SU-DHL-6 (cell line): ENCODE results near the gene KDM7A.
"Not testable (repeated sequence)": the region's sequence is repeated elsewhere in the genome, so short reads cannot be mapped to it uniquely, and the experiment has no call there.

ENCODE experiments used
- H2AFZ ChIP-seq: fragments of 200-600 bp; sonication (generic); 2 replicates; pipeline ENCODE4 v1.6.1; 2014; ENCODE audit warnings: low read depth, mild to moderate bottlenecking, moderate library complexity, mixed read lengths, antibody characterized with exemption, low read length; ENCODE audit not compliant: severe bottlenecking
- H3F3A ChIP-seq: fragments of 200-600 bp; shearing (Covaris generic); 2 replicates; pipeline ENCODE4 v1.6.0; 2016; ENCODE audit warnings: antibody characterized with exemption, mild to moderate bottlenecking; ENCODE audit not compliant: insufficient read depth
- H3K27ac ChIP-seq: fragments of 200-600 bp; sonication (generic); 2 replicates; pipeline ENCODE4 v1.5.1; 2016; ENCODE audit warnings: low read depth, mild to moderate bottlenecking, low read length, moderate library complexity, mixed read lengths
- H3K27me3 ChIP-seq: fragments of 200-600 bp; sonication (generic), shearing (Covaris generic); 2 replicates; pipeline ENCODE4 v1.6.0; 2014; ENCODE audit warnings: mild to moderate bottlenecking, low read length
- H3K36me3 ChIP-seq: fragments of 200-600 bp; sonication (generic); 2 replicates; pipeline ENCODE4 v1.6.1; 2014; ENCODE audit warnings: mild to moderate bottlenecking, low read length, mixed read lengths
- H3K4me2 ChIP-seq: fragments of 300-600, 200-600 bp; shearing (Covaris generic), sonication (generic); 2 replicates; pipeline ENCODE4 v1.6.0; 2014; ENCODE audit warnings: low read length, low read depth, mild to moderate bottlenecking; ENCODE audit not compliant: poor library complexity, severe bottlenecking
- H3K4me3 ChIP-seq: fragments of 200-600 bp; sonication (generic); 2 replicates; pipeline ENCODE4 v1.5.1; 2014; ENCODE audit warnings: antibody characterized with exemption, low read length, mild to moderate bottlenecking, mixed read lengths; ENCODE audit not compliant: insufficient read depth, poor library complexity, severe bottlenecking
- H3K79me2 ChIP-seq: fragments of 200-600 bp; sonication (generic); 2 replicates; pipeline ENCODE4 v1.6.1; 2014; ENCODE audit warnings: mild to moderate bottlenecking, low read length, moderate library complexity; ENCODE audit not compliant: insufficient read depth
- H3K9ac ChIP-seq: fragments of 200-600 bp; sonication (generic); 2 replicates; pipeline ENCODE4 v1.7.0; 2014; ENCODE audit warnings: mild to moderate bottlenecking, low read length
- H3K9me2 ChIP-seq: fragments of 200-600 bp; sonication (generic); replicated peaks from 2 replicates; pipeline ENCODE4 v1.6.1; 2014; ENCODE audit warnings: low read length; ENCODE audit not compliant: insufficient read depth
- H3K9me3 ChIP-seq: fragments of 200-600 bp; sonication (generic); 2 replicates; pipeline ENCODE4 v1.6.1; 2014; ENCODE audit warnings: low read length, mixed read lengths; ENCODE audit not compliant: insufficient read depth
- H4K20me1 ChIP-seq: fragments of 200-600 bp; sonication (generic); 2 replicates; pipeline ENCODE4 v1.6.1; 2014; ENCODE audit warnings: low read depth, mild to moderate bottlenecking, antibody characterized with exemption, low read length, moderate library complexity, mixed read lengths
- CTCF ChIP-seq: fragments of 200-600 bp; sonication (generic); IDR thresholded peaks from one replicate; pipeline ENCODE4 v1.5.1; 2017; ENCODE audit warnings: antibody characterized with exemption, mild to moderate bottlenecking, low read length, moderate library complexity; ENCODE audit not compliant: insufficient read depth, poor library complexity, severe bottlenecking
- EZH2phosphoT487 ChIP-seq: fragments of 200-600 bp; sonication (generic), shearing (Covaris generic); conservative IDR thresholded peaks from 2 replicates; pipeline ENCODE4 v1.6.1; 2018; ENCODE audit warnings: mild to moderate bottlenecking, antibody characterized with exemption, low read length, moderate library complexity, mixed read lengths

KDM7A gene

DNA sequence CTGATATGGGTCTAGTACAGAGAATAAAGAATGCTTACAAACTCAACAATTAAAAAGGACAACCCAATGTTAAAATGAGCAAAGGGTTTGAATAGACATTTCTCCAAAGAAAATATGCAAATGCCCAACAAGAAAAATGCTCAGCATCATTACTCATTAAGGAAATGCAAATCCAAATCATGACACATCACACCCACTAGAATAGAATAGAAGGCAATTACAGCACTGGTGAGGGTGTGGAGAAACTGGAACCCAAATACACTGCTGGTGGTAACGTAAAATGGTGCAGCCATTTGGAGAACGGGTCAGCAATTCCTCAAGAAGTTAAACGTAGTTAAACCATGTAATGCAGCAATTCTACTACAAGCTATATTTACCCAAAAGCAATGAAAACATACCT, 53.8 kb downstream of the KDM7A start:
- Histone ChIP-seq H4K20me1 (no peaks in the 10 kb centered on the region), H3K4me3 (no peak overlapping the region), H3K9me2 (no peaks in the 10 kb centered on the region), H3F3A (no peaks in the 10 kb centered on the region), H3K27me3 (0 out of 2 replicates have a peak, but pooled peaks cover 3% of the 10 kb centered on the region), H3K9ac (no peak overlapping the region), H3K4me2 (no peak overlapping the region), H3K27ac (no peak overlapping the region), H3K36me3 (no peaks in the 10 kb centered on the region), H3K79me2 (no peaks in the 10 kb centered on the region), H3K9me3 (no peaks in the 10 kb centered on the region), H2AFZ (no peak overlapping the region)
- TF ChIP-seq CTCF (no peak), EZH2phosphoT487 (no peak)

GRCh38 chr7:140121326-140121725, 55.5 kb downstream of the KDM7A start:
- TF ChIP-seq EZH2phosphoT487 (no peak), CTCF (no peak)

GRCh38 chr7:140114817-140115216, 62.0 kb downstream of the KDM7A start:
- H3K4me3 ChIP-seq, H3F3A ChIP-seq, H3K4me2 ChIP-seq, H3K9me3 ChIP-seq, H3K27me3 ChIP-seq, H3K36me3 ChIP-seq, H3K27ac ChIP-seq, H3K79me2 ChIP-seq, H4K20me1 ChIP-seq, H2AFZ ChIP-seq, H3K9ac ChIP-seq, H3K9me2 ChIP-seq: not testable (repeated sequence)

More at GRCh38 chr7:140121326-140121725, 55.5 kb downstream of the KDM7A start:
- H2AFZ ChIP-seq: no peak overlapping the region
- no peaks in the 10 kb centered on the region for H3K36me3 ChIP-seq
- H3K27ac ChIP-seq: no peak overlapping the region
- no peak overlapping the region for H3K9ac ChIP-seq
- no peaks in the 10 kb centered on the region for H4K20me1 ChIP-seq
- H3K9me2 ChIP-seq: no peaks in the 10 kb centered on the region
- H3F3A ChIP-seq: no peaks in the 10 kb centered on the region
- no peaks in the 10 kb centered on the region for H3K9me3 ChIP-seq
- no peak overlapping the region for H3K4me3 ChIP-seq
- no peak overlapping the region for H3K4me2 ChIP-seq
- H3K79me2 ChIP-seq: no peaks in the 10 kb centered on the region
- H3K27me3 ChIP-seq: 0 out of 2 replicates have a peak, but pooled peaks cover 3% of the 10 kb centered on the region

DNA sequence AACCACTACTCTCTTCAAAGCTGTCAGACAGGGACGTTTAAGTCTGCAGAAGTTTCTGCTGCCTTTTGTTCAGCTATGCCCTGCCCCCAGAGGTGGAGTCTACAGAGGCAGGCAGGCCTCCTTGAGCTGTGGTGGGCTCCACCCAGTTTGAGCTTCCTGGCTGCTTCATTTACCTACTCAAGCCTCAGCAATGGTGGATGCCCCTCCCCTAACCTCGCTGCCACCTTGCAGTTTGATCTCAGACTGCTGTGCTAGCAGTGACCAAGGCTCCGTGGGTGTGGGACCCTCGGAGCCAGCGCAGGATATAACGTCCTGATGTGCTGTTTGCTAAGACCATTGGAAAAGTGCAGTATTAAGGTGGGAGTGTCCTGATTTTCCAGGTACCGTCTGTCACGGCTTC, 68.0 kb downstream of the KDM7A start:
- not testable (repeated sequence) for H3K9me3 ChIP-seq, H3K36me3 ChIP-seq, H3K4me3 ChIP-seq, H3F3A ChIP-seq, H3K4me2 ChIP-seq, H4K20me1 ChIP-seq, H3K9ac ChIP-seq, H2AFZ ChIP-seq, H3K27ac ChIP-seq, H3K9me2 ChIP-seq, H3K27me3 ChIP-seq, H3K79me2 ChIP-seq
